Endodermal cell (in vitro differentiated cells): ENCODE results near the gene LGALSL. TPM values are rescaled to one million over a fixed set of nuclear protein-coding genes. Genes with fewer than 3 reads are reported as not detected.
A peak's percentile ranks its signal among the peaks of the same experiment; 100 is the strongest.

ENCODE experiments used
- DNase-seq: peaks from one replicate; pipeline ENCODE4 v3.0.0-alpha.2; 2017
- H3K27ac ChIP-seq: 2 replicates; pipeline ENCODE4 v1.5.1; 2013; ENCODE audit warnings: mild to moderate bottlenecking, low read depth, low read length, moderate library complexity
- H3K27me3 ChIP-seq: 2 replicates; pipeline ENCODE4 v1.6.1; 2013; ENCODE audit warnings: mild to moderate bottlenecking, low read length, moderate library complexity; ENCODE audit not compliant: insufficient read depth, control insufficient read depth, poor library complexity, severe bottlenecking
- H3K36me3 ChIP-seq: 2 replicates; pipeline ENCODE4 v1.7.0; 2013; ENCODE audit warnings: mild to moderate bottlenecking, low read length, moderate library complexity; ENCODE audit not compliant: control insufficient read depth, insufficient read depth
- H3K4me1 ChIP-seq: one replicate; pipeline ENCODE4 v1.7.0; 2013; ENCODE audit warnings: low read length; ENCODE audit not compliant: control insufficient read depth, insufficient read depth
- H3K4me3 ChIP-seq: 2 replicates; pipeline ENCODE4 v1.5.1; 2013; ENCODE audit warnings: mild to moderate bottlenecking, low read length, moderate library complexity
- H3K9ac ChIP-seq: 2 replicates; pipeline ENCODE4 v1.6.1; 2013; ENCODE audit warnings: mild to moderate bottlenecking, low read length, moderate library complexity; ENCODE audit not compliant: poor library complexity, severe bottlenecking; ENCODE audit errors: extremely low read depth
- H3K9me3 ChIP-seq: 2 replicates; pipeline ENCODE4 v1.6.1; 2013; ENCODE audit warnings: mild to moderate bottlenecking, low read length, moderate library complexity; ENCODE audit not compliant: control insufficient read depth
- H3K27ac Mint-ChIP-seq: 2 replicates; pipeline ENCODE4 v1.8.0; 2020; ENCODE audit warnings: mixed read lengths
- H3K27me3 Mint-ChIP-seq: 2 replicates; pipeline ENCODE4 v1.8.0; 2021; ENCODE audit warnings: mild to moderate bottlenecking, mixed read lengths; ENCODE audit not compliant: insufficient read depth
- H3K36me3 Mint-ChIP-seq: 2 replicates; pipeline ENCODE4 v1.8.0; 2020; ENCODE audit warnings: low read depth, mixed read lengths
- H3K4me1 Mint-ChIP-seq: 2 replicates; pipeline ENCODE4 v1.8.0; 2020; ENCODE audit warnings: mixed read lengths
- H3K4me3 Mint-ChIP-seq: 2 replicates; pipeline ENCODE4 v1.8.0; 2020; ENCODE audit warnings: mild to moderate bottlenecking, moderate library complexity, mixed read lengths
- H3K9me3 Mint-ChIP-seq: 2 replicates; pipeline ENCODE4 v1.8.0; 2020; ENCODE audit warnings: mild to moderate bottlenecking, mixed read lengths
- WGBS, 2 experiments: methylation state at CpG; one replicate each; pipeline versions ENCODE4 v1.1.5 to v1.1.7; 2013; ENCODE audit warnings: missing lambda C conversion rate in 2 of 2, mixed read lengths in 1 of 2; ENCODE audit not compliant: insufficient coverage in 1 of 2, insufficient read length in 1 of 2; 5-methylcytosine and 5-hydroxymethylcytosine counted together
- total RNA-seq, 2 donors: library from RNA; stranded (reverse); fragmentation: NEBNext Ultra II Directional in 1 of 2; extraction: Animal tissue kit (Norgen Biotek cat#: 25700) in 1 of 2; gene quantifications; 2 replicates in 1 of 2; 3 replicates in 1 of 2; pipeline ENCODE4 v1.2.1, GENCODE V29; 2021
- TF ChIP-seq, protein P1 (sequence below): fragments of 200-600 bp; sonication (generic); conservative IDR thresholded peaks from 2 replicates; pipeline ENCODE4 v1.5.0; 2021; ENCODE audit warnings: antibody characterized with exemption, mild to moderate bottlenecking

The LGALSL gene
- total RNA-seq, 2 donors from 2014 or later = 22.5 to 41.7 TPM

DNA sequence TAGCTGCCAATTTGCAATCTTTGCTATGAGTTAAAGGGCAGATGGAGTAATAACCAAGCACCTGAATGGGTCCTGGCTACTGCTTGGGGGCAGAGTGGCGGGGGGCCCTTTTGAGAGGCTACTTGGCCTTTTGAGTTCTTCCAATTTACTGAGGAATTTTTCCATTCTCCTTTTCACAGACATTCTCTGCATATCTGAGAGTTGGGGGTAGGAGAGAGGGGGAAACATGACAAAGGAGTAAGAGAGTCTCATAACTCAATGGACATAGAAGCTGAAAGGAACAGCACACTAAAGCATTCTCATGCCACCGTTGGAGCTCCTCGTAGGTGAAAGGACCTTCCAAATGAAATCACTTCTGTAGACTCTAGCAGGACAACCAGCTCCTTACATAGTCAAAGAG, 16.1 kb downstream of the LGALSL start:
- Histone ChIP-seq H3K36me3 (no peaks in the 10 kb centered on the region), H3K27ac (peak overlapping the region; percentile 8), H3K27me3 (no peaks in the 10 kb centered on the region), H3K9ac (no peak overlapping the region), H3K4me3 (no peak overlapping the region), H3K4me1 (no peaks in the 10 kb centered on the region), H3K9me3 (no peaks in the 10 kb centered on the region)
- H3K9me3 Mint-ChIP-seq = no peaks in the 10 kb centered on the region
- DNase-seq = no peak
- H3K36me3 Mint-ChIP-seq = no peaks in the 10 kb centered on the region
- H3K4me3 Mint-ChIP-seq = no peak overlapping the region
- peaks cover 26% of the 10 kb centered on the region for H3K27me3 Mint-ChIP-seq
- H3K4me1 Mint-ChIP-seq = peaks cover 11% of the 10 kb centered on the region
- no peak overlapping the region for H3K27ac Mint-ChIP-seq
- TF ChIP-seq, protein P1, sequence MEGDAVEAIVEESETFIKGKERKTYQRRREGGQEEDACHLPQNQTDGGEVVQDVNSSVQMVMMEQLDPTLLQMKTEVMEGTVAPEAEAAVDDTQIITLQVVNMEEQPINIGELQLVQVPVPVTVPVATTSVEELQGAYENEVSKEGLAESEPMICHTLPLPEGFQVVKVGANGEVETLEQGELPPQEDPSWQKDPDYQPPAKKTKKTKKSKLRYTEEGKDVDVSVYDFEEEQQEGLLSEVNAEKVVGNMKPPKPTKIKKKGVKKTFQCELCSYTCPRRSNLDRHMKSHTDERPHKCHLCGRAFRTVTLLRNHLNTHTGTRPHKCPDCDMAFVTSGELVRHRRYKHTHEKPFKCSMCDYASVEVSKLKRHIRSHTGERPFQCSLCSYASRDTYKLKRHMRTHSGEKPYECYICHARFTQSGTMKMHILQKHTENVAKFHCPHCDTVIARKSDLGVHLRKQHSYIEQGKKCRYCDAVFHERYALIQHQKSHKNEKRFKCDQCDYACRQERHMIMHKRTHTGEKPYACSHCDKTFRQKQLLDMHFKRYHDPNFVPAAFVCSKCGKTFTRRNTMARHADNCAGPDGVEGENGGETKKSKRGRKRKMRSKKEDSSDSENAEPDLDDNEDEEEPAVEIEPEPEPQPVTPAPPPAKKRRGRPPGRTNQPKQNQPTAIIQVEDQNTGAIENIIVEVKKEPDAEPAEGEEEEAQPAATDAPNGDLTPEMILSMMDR = no peak
- 80 to 92% methylated on average over 2 to 3 of the region's 3 CpGs for WGBS, 2 experiments

DNA sequence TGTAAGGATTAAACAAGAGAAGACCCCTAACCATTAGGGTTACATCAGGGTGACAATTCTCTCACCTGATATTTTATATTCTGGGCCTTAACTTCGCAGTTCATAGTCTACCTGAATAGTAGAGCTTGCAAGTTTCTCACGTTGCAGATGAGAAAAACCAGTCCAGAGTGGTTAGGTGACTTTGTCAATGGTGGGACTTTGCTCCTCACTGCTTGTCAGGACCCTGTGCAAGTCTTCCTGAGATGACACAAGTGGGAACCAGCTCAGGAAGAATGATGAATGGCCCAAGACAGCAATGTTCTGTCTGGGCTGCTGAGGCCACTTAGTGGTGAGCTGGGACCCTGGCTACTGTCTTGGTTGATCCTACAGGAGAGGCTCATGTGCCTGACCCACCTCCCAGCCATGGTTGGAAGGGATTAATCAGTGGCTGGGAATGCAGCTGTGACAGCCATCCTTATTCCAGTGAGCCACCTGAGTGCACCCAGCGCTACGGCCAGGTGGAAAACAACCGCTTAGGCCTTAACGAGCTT, 16.9 kb downstream of the LGALSL start:
- H3K4me3 ChIP-seq = no peak overlapping the region
- H3K9me3 ChIP-seq = no peaks in the 10 kb centered on the region
- H3K27me3 Mint-ChIP-seq = peaks cover 22% of the 10 kb centered on the region
- H3K9ac ChIP-seq = no peak overlapping the region
- peaks cover 11% of the 10 kb centered on the region for H3K4me1 Mint-ChIP-seq
- H3K27me3 ChIP-seq = no peaks in the 10 kb centered on the region
- no peaks in the 10 kb centered on the region for H3K36me3 Mint-ChIP-seq
- DNase-seq = peak; percentile 62
- 95 to 100% methylated on average over 2 to 6 of the region's 6 CpGs for WGBS, 2 experiments
- H3K27ac ChIP-seq = no peak overlapping the region
- H3K36me3 ChIP-seq = no peaks in the 10 kb centered on the region
- no peaks in the 10 kb centered on the region for H3K9me3 Mint-ChIP-seq
- no peak overlapping the region for H3K27ac Mint-ChIP-seq
- H3K4me1 ChIP-seq = no peaks in the 10 kb centered on the region
- TF ChIP-seq, protein P1 = peak; percentile 43
- no peak overlapping the region for H3K4me3 Mint-ChIP-seq

DNA sequence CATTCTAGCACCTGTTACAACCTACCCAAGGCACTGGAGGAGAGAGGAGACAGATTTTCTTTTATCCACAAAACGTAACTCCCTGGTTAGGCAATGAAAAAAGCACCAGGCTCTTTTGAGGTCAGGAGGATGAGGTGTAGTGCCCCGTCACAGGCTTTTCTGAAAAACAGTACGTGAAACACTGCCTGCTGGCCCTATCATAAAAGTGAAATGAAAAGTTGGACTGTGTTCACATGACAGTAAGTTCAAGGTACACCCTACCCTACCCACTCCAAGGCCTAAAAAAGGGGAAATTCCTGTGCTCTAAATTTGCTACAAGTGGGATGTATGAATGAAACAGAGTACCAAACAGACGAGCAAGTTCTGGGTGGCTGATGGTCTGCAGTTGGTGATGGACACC, 17.6 kb downstream of the LGALSL start:
- Histone ChIP-seq H3K9me3 (no peaks in the 10 kb centered on the region), H3K27me3 (no peaks in the 10 kb centered on the region), H3K9ac (no peak overlapping the region), H3K4me3 (no peak overlapping the region), H3K4me1 (no peaks in the 10 kb centered on the region), H3K27ac (no peak overlapping the region), H3K36me3 (no peaks in the 10 kb centered on the region)
- H3K27ac Mint-ChIP-seq = no peak overlapping the region
- no peaks in the 10 kb centered on the region for H3K36me3 Mint-ChIP-seq
- WGBS, 2 experiments = 93% methylated on average over 4 of the region's 4 CpGs; no CpG with 5 or more reads in 1 of the 2 experiments
- no peak for DNase-seq
- H3K27me3 Mint-ChIP-seq = peaks cover 21% of the 10 kb centered on the region
- no peaks in the 10 kb centered on the region for H3K9me3 Mint-ChIP-seq
- TF ChIP-seq, protein P1 = no peak
- peaks cover 15% of the 10 kb centered on the region for H3K4me1 Mint-ChIP-seq
- H3K4me3 Mint-ChIP-seq = no peak overlapping the region
